Body of pancreas (tissue), 4 donors: Measurements from ENCODE around the gene PANX1. TPM values are rescaled to one million over a fixed set of nuclear protein-coding genes. Genes with fewer than 3 reads are reported as not detected.

Source experiments
- ATAC-seq: fragments of 150-250 bp; one replicate; pipeline ENCODE4 v1.9.1; 2016
- DNase-seq, 4 donors: peaks; one replicate each; pipeline ENCODE4 v3.0.0-alpha.2; 2019
- H3K27ac ChIP-seq, 4 donors: fragments of 200-600 bp; sonication (generic); 1 replicate in 3 of 4; 2 replicates in 1 of 4; pipeline versions ENCODE4 v1.5.1 to v1.6.1; 2016 to 2019; ENCODE audit warnings: mild to moderate bottlenecking in 1 of 4, mixed read lengths in 1 of 4, moderate library complexity in 1 of 4
- H3K27me3 ChIP-seq, 2 donors: fragments of 200-600 bp; sonication (generic); one replicate each; pipeline ENCODE4 v1.6.0; 2016; ENCODE audit warnings: mild to moderate bottlenecking in 1 of 2
- H3K36me3 ChIP-seq, 2 donors: fragments of 200-600 bp; sonication (generic); replicated peaks in 1 of 2; 2 replicates each; pipeline ENCODE4 v1.5.1; 2016; ENCODE audit warnings: low read depth in 2 of 2; ENCODE audit not compliant: insufficient read depth in 1 of 2
- H3K4me1 ChIP-seq: fragments of 200-600 bp; sonication (generic); one replicate; pipeline ENCODE4 v1.6.0; 2016
- H3K4me3 ChIP-seq, 2 donors: fragments of 200-600 bp; sonication (generic); 1 replicate in 1 of 2; 2 replicates in 1 of 2; pipeline ENCODE4 v1.5.1; 2016 to 2019
- H3K9me3 ChIP-seq, 3 donors: fragments of 200-600 bp; sonication (generic); 1 replicate in 2 of 3; 2 replicates in 1 of 3; pipeline ENCODE4 v1.5.1; 2016
- POLR2A ChIP-seq, 3 donors: fragments of 450-650 bp; IDR thresholded peaks; one replicate each; pipeline ENCODE4 v1.6.1; 2016; ENCODE audit warnings: antibody characterized with exemption in 3 of 3, mild to moderate bottlenecking in 2 of 3
- WGBS, 2 donors: methylation state at CpG; one replicate each; pipeline ENCODE4 v1.1.5; 2017; 5-methylcytosine and 5-hydroxymethylcytosine counted together
- intact Hi-C: fragments of 100-400 bp; cut with DNase I; formaldehyde crosslinking; loops from one replicate; pipeline ENCODE4 v1.15.1; 2023
- total RNA-seq, 2 donors: library from RNA; depleted of rRNA; stranded (reverse); fragments of >200 nt; gene quantifications; one replicate each; pipeline ENCODE4 v1.1.0, GENCODE V29; 2016
- TF ChIP-seq, protein P1 (sequence below), 7 experiments: fragments of 450-650 bp in 4 of 7; fragments of 200-600 bp in 3 of 7; sonication (generic) in 3 of 7; IDR thresholded peaks; one replicate each; pipeline ENCODE4 v1.5.1; 2016 to 2019; ENCODE audit warnings: antibody characterized with exemption in 7 of 7

PANX1 gene
- total RNA-seq, 2 donors from 2014 or later, result 8.6 to 14.2 TPM

DNA sequence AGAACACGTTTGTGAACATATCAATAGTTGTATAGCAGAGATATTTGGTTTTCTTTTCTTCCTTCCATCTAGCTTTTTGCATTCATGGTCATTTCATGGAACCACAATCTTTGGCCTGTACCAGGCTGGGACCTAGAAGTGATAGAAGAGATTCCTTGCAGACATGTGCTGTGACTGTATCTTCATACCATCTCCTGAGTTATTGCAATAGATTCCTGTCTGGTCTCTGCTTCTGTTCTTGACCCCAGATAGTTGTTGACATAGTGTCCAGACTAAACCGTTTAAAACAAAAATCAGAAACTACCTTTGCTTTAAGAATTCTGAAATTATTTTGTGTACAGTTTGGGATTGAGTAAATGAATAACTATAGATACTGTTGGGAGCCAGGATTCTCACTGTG is 16.8 kb downstream of the PANX1 start:
- WGBS, 2 donors, result 33 to 50% methylated on average over 2 of the region's 2 CpGs
- Histone ChIP-seq H3K4me1 (peaks cover 32% of the 10 kb centered on the region), H3K9me3 (no peaks in the 10 kb centered on the region), H3K36me3 (no peaks in the 10 kb centered on the region), H3K27ac (no peak overlapping the region), H3K27me3 (no peaks in the 10 kb centered on the region), H3K4me3 (no peak overlapping the region)
- intact Hi-C loops, result no loop called here
- DNase-seq (no peak), ATAC-seq (no peak)
- TF ChIP-seq, protein P1, sequence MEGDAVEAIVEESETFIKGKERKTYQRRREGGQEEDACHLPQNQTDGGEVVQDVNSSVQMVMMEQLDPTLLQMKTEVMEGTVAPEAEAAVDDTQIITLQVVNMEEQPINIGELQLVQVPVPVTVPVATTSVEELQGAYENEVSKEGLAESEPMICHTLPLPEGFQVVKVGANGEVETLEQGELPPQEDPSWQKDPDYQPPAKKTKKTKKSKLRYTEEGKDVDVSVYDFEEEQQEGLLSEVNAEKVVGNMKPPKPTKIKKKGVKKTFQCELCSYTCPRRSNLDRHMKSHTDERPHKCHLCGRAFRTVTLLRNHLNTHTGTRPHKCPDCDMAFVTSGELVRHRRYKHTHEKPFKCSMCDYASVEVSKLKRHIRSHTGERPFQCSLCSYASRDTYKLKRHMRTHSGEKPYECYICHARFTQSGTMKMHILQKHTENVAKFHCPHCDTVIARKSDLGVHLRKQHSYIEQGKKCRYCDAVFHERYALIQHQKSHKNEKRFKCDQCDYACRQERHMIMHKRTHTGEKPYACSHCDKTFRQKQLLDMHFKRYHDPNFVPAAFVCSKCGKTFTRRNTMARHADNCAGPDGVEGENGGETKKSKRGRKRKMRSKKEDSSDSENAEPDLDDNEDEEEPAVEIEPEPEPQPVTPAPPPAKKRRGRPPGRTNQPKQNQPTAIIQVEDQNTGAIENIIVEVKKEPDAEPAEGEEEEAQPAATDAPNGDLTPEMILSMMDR (IDR thresholded peaks at IDR 0.05), result no peak
- no peak for TF ChIP-seq POLR2A (IDR thresholded peaks at IDR 0.05)

DNA sequence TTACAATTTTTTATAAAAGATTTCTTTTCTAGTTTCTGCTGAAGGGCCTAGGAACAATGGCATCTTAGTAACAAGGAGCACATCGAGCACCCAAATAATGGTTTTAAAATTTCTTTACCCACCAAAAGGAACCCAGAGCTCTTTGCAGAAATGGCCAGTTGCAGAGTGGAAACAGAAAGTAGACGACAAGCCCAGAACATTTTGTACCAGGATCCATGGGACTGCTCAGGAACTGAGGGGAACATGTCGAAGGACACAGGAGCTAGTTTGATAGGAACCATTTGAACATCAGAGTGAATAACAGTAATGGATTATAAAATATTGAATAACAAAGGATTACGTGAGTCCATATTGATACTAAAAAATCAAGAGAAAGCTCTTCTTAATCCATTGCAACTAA is 17.3 kb downstream of the PANX1 start:
- intact Hi-C loops, result no loop called here

DNA sequence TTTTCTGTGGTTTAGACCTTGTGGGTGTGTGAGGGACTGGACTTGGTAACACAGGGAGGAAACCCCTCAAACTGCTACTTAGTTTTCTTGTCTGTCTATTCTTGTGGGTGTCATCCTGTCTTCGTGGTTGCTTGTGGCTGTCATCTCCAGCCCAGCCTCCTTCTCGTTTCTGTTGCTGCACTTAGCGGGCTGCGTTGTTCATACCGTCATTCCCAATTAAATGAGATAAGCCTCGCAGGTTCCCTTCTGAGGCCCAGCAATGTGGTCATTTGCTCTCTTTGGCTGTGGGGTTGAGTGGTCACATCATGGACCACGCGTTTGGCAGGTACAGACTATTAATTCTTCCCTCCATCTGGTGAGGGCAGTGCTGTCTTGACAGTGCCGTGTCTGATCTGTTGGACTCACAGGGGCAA is 18.8 kb downstream of the PANX1 start:
- peaks cover 50% of the 10 kb centered on the region for H3K4me1 ChIP-seq

More for the DNA sequence above, 17.3 kb downstream of the PANX1 start:
- no peaks in the 10 kb centered on the region for H3K36me3 ChIP-seq
- no peak for ATAC-seq
- peaks cover 37% of the 10 kb centered on the region for H3K4me1 ChIP-seq
- DNase-seq, result no peak
- H3K27ac ChIP-seq, result no peak overlapping the region
- no peak for TF ChIP-seq POLR2A (IDR thresholded peaks at IDR 0.05)
- TF ChIP-seq, protein P1 (IDR thresholded peaks at IDR 0.05), result no peak
- WGBS, 2 donors, result 83 to 92% methylated on average over 4 of the region's 4 CpGs
- no peaks in the 10 kb centered on the region for H3K9me3 ChIP-seq
- no peak overlapping the region for H3K4me3 ChIP-seq
- no peaks in the 10 kb centered on the region for H3K27me3 ChIP-seq

DNA sequence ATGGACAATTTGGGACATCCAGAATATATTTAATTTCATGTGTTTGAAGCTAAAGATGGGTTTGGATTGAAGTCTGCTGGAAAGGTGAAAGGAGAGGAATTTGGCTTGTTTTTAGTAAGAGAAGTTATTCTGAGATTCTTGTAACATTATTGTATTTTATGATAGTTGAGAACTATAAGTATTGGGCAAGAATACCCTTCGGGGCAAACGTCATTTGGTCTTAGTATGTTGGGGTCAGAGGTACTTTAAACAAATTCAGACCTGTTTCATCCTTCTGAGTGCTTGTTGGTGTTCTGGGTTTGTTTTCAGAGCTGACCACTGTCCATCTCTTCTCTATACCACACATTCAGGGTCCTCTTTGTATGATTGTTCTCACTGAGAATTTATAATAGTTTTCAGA is 19.5 kb downstream of the PANX1 start:
- ATAC-seq, result no peak
- H3K4me1 ChIP-seq, result peaks cover 51% of the 10 kb centered on the region
- 74 to 80% methylated on average over 2 of the region's 2 CpGs for WGBS, 2 donors

More for the DNA sequence above, 18.8 kb downstream of the PANX1 start:
- WGBS, 2 donors, result 76 to 89% methylated on average over 9 of the region's 9 CpGs
- Histone ChIP-seq H3K4me3 (no peak overlapping the region), H3K27me3 (no peaks in the 10 kb centered on the region), H3K36me3 (no peaks in the 10 kb centered on the region), H3K9me3 (no peaks in the 10 kb centered on the region), H3K27ac (no peak overlapping the region)
- no peak for DNase-seq
- no peak for ATAC-seq
- intact Hi-C loops, result no loop called here
- no peak for TF ChIP-seq POLR2A (IDR thresholded peaks at IDR 0.05)
- TF ChIP-seq, protein P1 (IDR thresholded peaks at IDR 0.05), result no peak

More for the DNA sequence above, 19.5 kb downstream of the PANX1 start:
- no peak for DNase-seq
- Histone ChIP-seq H3K9me3 (no peaks in the 10 kb centered on the region), H3K27me3 (no peaks in the 10 kb centered on the region), H3K36me3 (no peaks in the 10 kb centered on the region), H3K4me3 (no peak overlapping the region), H3K27ac (no peak overlapping the region)
- intact Hi-C loops, result no loop called here
- TF ChIP-seq POLR2A (IDR thresholded peaks at IDR 0.05), result no peak
- TF ChIP-seq, protein P1 (IDR thresholded peaks at IDR 0.05), result no peak
